Upper lobe of left lung (tissue), 6 donors: ENCODE results near the gene STAT4. TPM values are rescaled to one million over a fixed set of nuclear protein-coding genes. Genes with fewer than 3 reads are reported as not detected.

ENCODE experiments used
- ATAC-seq, 2 donors: fragments of 200-7000 bp; cut with Tn5 transposase; one replicate each; pipeline ENCODE4 v1.9.1; 2022; ENCODE audit warnings: mild to moderate bottlenecking in 2 of 2, moderate library complexity in 2 of 2; ENCODE audit not compliant: low FRiP score in 2 of 2
- DNase-seq, 2 donors: peaks; one replicate each; pipeline ENCODE4 v3.0.0-alpha.2; 2019 to 2020
- H3K27ac ChIP-seq, 4 donors: fragments of 200-600 bp; sonication (generic); one replicate each; pipeline ENCODE4 v1.5.1; 2016 to 2019
- H3K27me3 ChIP-seq, 4 donors: fragments of 200-600 bp; sonication (generic); one replicate each; pipeline ENCODE4 v1.5.1; 2017 to 2019
- H3K36me3 ChIP-seq, 4 donors: fragments of 200-600 bp; sonication (generic); one replicate each; pipeline ENCODE4 v1.5.1; 2016 to 2019
- H3K4me1 ChIP-seq, 4 donors: fragments of 200-600 bp; sonication (generic); one replicate each; pipeline ENCODE4 v1.5.1; 2018 to 2019
- H3K4me3 ChIP-seq, 4 donors: fragments of 200-600 bp; sonication (generic); one replicate each; pipeline ENCODE4 v1.5.1; 2017 to 2019; ENCODE audit warnings: mild to moderate bottlenecking in 2 of 4, moderate library complexity in 1 of 4
- H3K9me3 ChIP-seq, 4 donors: fragments of 200-600 bp; sonication (generic); one replicate each; pipeline ENCODE4 v1.5.1; 2018 to 2019
- CTCF ChIP-seq, 6 experiments: fragments of 450-650 bp in 4 of 6; fragments of 200-600 bp in 2 of 6; sonication (generic) in 2 of 6; IDR thresholded peaks; one replicate each; pipeline ENCODE4 v1.5.1; 2016 to 2019; ENCODE audit warnings: antibody characterized with exemption in 6 of 6
- EP300 ChIP-seq, 4 donors: sonication (generic); formaldehyde crosslinking; IDR thresholded peaks; one replicate each; pipeline ENCODE4 v1.5.1; 2017; ENCODE audit warnings: antibody characterized with exemption in 4 of 4, control low read depth in 2 of 4
- POLR2A ChIP-seq, 4 donors: fragments of 450-650 bp; IDR thresholded peaks; one replicate each; pipeline ENCODE4 v1.5.1; 2016 to 2017; ENCODE audit warnings: antibody characterized with exemption in 4 of 4, mild to moderate bottlenecking in 2 of 4
- POLR2AphosphoS5 ChIP-seq, 2 donors: sonication (generic); formaldehyde crosslinking; IDR thresholded peaks; one replicate each; pipeline ENCODE4 v1.5.1; 2017; ENCODE audit warnings: antibody characterized with exemption in 2 of 2
- WGBS, 2 donors: methylation state at CpG; one replicate each; pipeline ENCODE4 v1.1.5; 2017 to 2018; 5-methylcytosine and 5-hydroxymethylcytosine counted together
- total RNA-seq, 6 donors: library from RNA; depleted of rRNA in 4 of 6; stranded (reverse); fragments of >200 nt in 4 of 6; gene quantifications; one replicate each; pipeline versions ENCODE4 v1.1.0 to v1.2.1, GENCODE V29; 2016 to 2021
- donor health status: DM: no; HTN: no; CAD: no; lungs with moderate emphysema.
- donor health status: DM: no; HTN: yes; CAD: no; lungs with severe emphysema.

Gene STAT4
- total RNA-seq, 6 donors from 2014 or later: 3.6 to 11.9 (median 6.0) TPM

- Histone ChIP-seq H3K27me3 (no peaks in the 10 kb centered on the region), H3K27ac (no peak overlapping the region), H3K9me3 (no peaks in the 10 kb centered on the region), H3K36me3 (peaks cover 38 to 82% (median 60%) of the 10 kb centered on the region in 4 donors), H3K4me3 (no peak overlapping the region), H3K4me1 (peaks cover 19 to 38% (median 21%) of the 10 kb centered on the region in 4 donors)
- ATAC-seq (no peak), DNase-seq (no peak)
- WGBS, 2 donors: 72 to 75% methylated on average over 4 of the region's 4 CpGs
- TF ChIP-seq POLR2A (IDR thresholded peaks at IDR 0.05) (no peak), CTCF (IDR thresholded peaks at IDR 0.05) (no peak), POLR2AphosphoS5 (IDR thresholded peaks at IDR 0.05) (no peak), EP300 (IDR thresholded peaks at IDR 0.05) (no peak)
Observed at GRCh38 chr2:191006997-191007783, 143.6 kb downstream of the STAT4 start.

- 89 to 91% methylated on average over 3 of the region's 3 CpGs for WGBS, 2 donors
- Histone ChIP-seq H3K4me1 (peaks cover 10 to 30% (median 12%) of the 10 kb centered on the region in 4 donors), H3K4me3 (no peak overlapping the region), H3K27me3 (no peaks in the 10 kb centered on the region), H3K36me3 (peaks cover 43 to 91% (median 64%) of the 10 kb centered on the region in 4 donors), H3K27ac (no peak overlapping the region), H3K9me3 (no peaks in the 10 kb centered on the region)
- no peak for ATAC-seq
- TF ChIP-seq EP300 (IDR thresholded peaks at IDR 0.05): no peak
- TF ChIP-seq POLR2AphosphoS5 (IDR thresholded peaks at IDR 0.05): no peak
- no peak for TF ChIP-seq POLR2A (IDR thresholded peaks at IDR 0.05)
- TF ChIP-seq CTCF (IDR thresholded peaks at IDR 0.05): no peak
- DNase-seq: no peak
Observed at GRCh38 chr2:191006297-191006696, 144.5 kb downstream of the STAT4 start.

DNA sequence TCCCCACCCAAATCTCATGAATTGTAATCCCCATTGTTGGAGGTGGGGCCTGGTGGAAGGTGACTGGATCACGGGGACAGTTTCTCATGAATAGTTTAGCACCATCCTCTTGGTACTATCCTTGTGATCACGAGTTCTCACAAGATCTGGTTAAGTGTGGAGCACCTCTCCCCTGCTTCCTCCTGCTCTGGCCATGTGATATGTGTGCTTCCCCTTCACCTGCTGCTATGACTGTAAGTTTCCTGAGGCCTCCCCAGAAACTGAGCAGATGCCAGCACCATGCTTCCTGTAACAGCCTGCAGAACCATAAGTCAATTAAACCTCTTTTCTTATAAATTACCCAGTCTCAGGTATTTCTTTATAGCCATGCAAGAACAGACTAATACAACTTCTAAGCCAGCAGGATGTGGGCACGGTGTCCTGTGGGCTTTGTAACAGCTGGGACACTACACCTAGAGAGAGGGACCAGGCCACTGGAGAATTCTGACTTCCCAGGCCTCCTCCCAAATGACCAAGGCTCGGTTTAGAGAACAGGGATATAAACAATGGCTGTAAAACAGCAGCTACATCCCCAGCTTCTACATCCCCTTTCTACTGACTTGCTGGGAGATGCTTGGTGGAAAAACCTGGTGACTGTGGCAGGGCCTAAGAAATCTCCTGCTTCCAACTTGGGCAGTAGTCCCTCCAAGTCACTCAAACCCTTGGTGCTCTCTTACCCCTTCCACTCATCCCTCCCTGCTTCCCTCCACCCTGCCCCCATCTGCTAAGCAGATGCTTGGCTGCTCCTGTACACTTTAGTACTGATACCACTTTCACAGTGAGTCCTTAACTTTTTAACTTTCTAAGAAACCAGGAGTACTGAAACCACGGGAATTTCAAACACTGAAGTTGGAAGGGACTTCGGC, 147.1 kb downstream of the STAT4 start:
- H3K9me3 ChIP-seq: no peaks in the 10 kb centered on the region
- no peak for DNase-seq
- no peak for ATAC-seq
- no peak for TF ChIP-seq EP300 (IDR thresholded peaks at IDR 0.05)
- H3K4me3 ChIP-seq: no peak overlapping the region
- H3K27ac ChIP-seq: no peak overlapping the region
- WGBS, 2 donors: 95 to 96% methylated on average over 6 of the region's 6 CpGs
- H3K4me1 ChIP-seq: peaks cover 0 to 9% (median 0%) of the 10 kb centered on the region in 4 donors
- H3K27me3 ChIP-seq: no peaks in the 10 kb centered on the region
- peaks cover 59 to 100% (median 81%) of the 10 kb centered on the region in 4 donors for H3K36me3 ChIP-seq

DNA sequence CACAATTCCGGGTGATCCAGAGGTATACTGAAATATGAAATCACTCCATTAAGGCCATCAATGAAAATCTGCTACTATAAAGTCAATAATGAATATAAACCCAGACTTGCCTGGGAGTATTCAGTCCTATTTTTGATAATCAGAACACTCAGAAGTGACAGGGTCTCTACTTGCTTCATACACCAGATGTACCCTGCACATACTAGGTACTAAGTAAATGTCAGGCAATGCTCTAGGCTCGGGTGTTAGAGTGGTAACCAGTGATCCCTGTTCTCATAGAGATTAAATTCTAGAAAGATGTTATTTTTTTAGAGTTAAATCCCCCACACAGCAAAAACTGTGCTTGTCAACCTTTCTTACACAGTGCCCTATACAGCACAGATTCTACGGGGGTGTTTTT, 149.2 kb downstream of the STAT4 start:
- Histone ChIP-seq H3K9me3 (no peaks in the 10 kb centered on the region), H3K4me1 (no peaks in the 10 kb centered on the region), H3K36me3 (peaks cover 58 to 100% (median 84%) of the 10 kb centered on the region in 4 donors), H3K4me3 (no peak overlapping the region), H3K27me3 (no peaks in the 10 kb centered on the region), H3K27ac (peak overlapping the region in 1 of 4 donors; percentile 43)
- TF ChIP-seq CTCF (IDR thresholded peaks at IDR 0.05) (no peak), POLR2AphosphoS5 (IDR thresholded peaks at IDR 0.05) (no peak), POLR2A (IDR thresholded peaks at IDR 0.05) (no peak), EP300 (IDR thresholded peaks at IDR 0.05) (no peak)
- DNase-seq (no peak), ATAC-seq (no peak)
- WGBS, 2 donors: 80 to 82% methylated on average over 3 of the region's 3 CpGs

- H3K36me3 ChIP-seq: peaks cover 56 to 100% (median 84%) of the 10 kb centered on the region in 4 donors
- no peak for TF ChIP-seq CTCF (IDR thresholded peaks at IDR 0.05)
- no peak for TF ChIP-seq POLR2A (IDR thresholded peaks at IDR 0.05)
- TF ChIP-seq EP300 (IDR thresholded peaks at IDR 0.05): no peak
- no peak for TF ChIP-seq POLR2AphosphoS5 (IDR thresholded peaks at IDR 0.05)
- H3K9me3 ChIP-seq: no peaks in the 10 kb centered on the region
- H3K4me1 ChIP-seq: no peaks in the 10 kb centered on the region
- no peaks in the 10 kb centered on the region for H3K27me3 ChIP-seq
- no peak for DNase-seq
- H3K4me3 ChIP-seq: no peak overlapping the region
- peak overlapping the region in 1 of 4 donors; percentile 43 for H3K27ac ChIP-seq
- no peak for ATAC-seq
- 39 to 52% methylated on average over 2 of the region's 2 CpGs for WGBS, 2 donors
Observed at GRCh38 chr2:191001032-191001431, 149.8 kb downstream of the STAT4 start.
